HCT116 (cell line): Measurements from ENCODE around the gene PPT2. TPM values are rescaled to one million over a fixed set of nuclear protein-coding genes. Genes with fewer than 3 reads are reported as not detected.

ENCODE experiments used
- ATAC-seq: fragments of 200-7000 bp; cut with Tn5 transposase; 2 replicates; pipeline ENCODE4 v1.9.1; 2020; ENCODE audit warnings: mild to moderate bottlenecking, moderate library complexity
- BruUV-seq: library from RNA; stranded (reverse); fragments of 400-500 nt; replicated peaks from 2 replicates; lab custom pipeline; 2021; lab: Mats Ljungman, UMichigan
- CTCF ChIA-PET: fragments of 300-600 bp; sonication (Branson Sonifier 250); formaldehyde crosslinking; loops from one replicate; lab custom pipeline; 2021; ENCODE audit warnings: antibody characterized with exemption; lab: Charles Lee
- POLR2A ChIA-PET: fragments of 300-600, 350-600 bp; sonication (Branson Sonifier 250); formaldehyde crosslinking; loops from one replicate; lab custom pipeline; 2021; ENCODE audit warnings: antibody characterized with exemption; lab: Charles Lee
- RAD21 ChIA-PET, 2 experiments: fragments of 300-600 bp; sonication (Branson Sonifier 250); formaldehyde crosslinking; loops; one replicate each; lab custom pipeline; 2023; ENCODE audit warnings: low total read pairs in 2 of 2; ENCODE audit not compliant: uncharacterized antibody in 2 of 2, unreplicated experiment in 2 of 2, low non-redundant PET in 1 of 2; lab: Charles Lee
- DNase-seq: peaks from one replicate; pipeline ENCODE4 v3.0.0-alpha.2; 2010; ENCODE audit warnings: low read depth, low spot score
- H2AFZ ChIP-seq: fragments of 200-600 bp; shearing (Covaris generic), sonication (generic); 2 replicates; pipeline ENCODE4 v1.6.1; 2017; ENCODE audit warnings: low read depth, mixed run types, mixed read lengths, antibody characterized with exemption, low read length; ENCODE audit not compliant: poor library complexity, severe bottlenecking
- H3K27ac ChIP-seq: 2 replicates; pipeline ENCODE4 v1.5.1; 2012; ENCODE audit warnings: low read depth, low read length
- H3K27me3 ChIP-seq: fragments of 200-600 bp; sonication (generic); 2 replicates; pipeline ENCODE4 v1.6.1; 2016; ENCODE audit warnings: mixed run types, low read length, mixed read lengths; ENCODE audit not compliant: insufficient read depth
- H3K36me3 ChIP-seq, 2 experiments: fragments of 200-500 bp in 1 of 2; fragments of 200-600 bp in 1 of 2; sonication (Bioruptor generic) in 1 of 2; sonication (generic) in 1 of 2; 2 replicates each; pipeline versions ENCODE4 v1.5.1 to v1.6.1; 2014 to 2016; ENCODE audit warnings: low read length in 2 of 2, inconsistent platforms in 1 of 2, mixed read lengths in 1 of 2, mixed run types in 1 of 2; ENCODE audit not compliant: insufficient read depth in 2 of 2, control insufficient read depth in 1 of 2
- H3K4me1 ChIP-seq, 2 experiments: fragments of 200-600 bp in 1 of 2; sonication (generic) in 1 of 2; 2 replicates each; pipeline versions ENCODE4 v1.5.1 to v1.6.1; 2012 to 2017; ENCODE audit warnings: low read length in 2 of 2, inconsistent platforms in 1 of 2, mild to moderate bottlenecking in 1 of 2, mixed read lengths in 1 of 2, mixed run types in 1 of 2, moderate library complexity in 1 of 2; ENCODE audit not compliant: insufficient read depth in 2 of 2, control insufficient read depth in 1 of 2
- H3K4me2 ChIP-seq: fragments of 200-600 bp; sonication (generic); 2 replicates; pipeline ENCODE4 v1.6.1; 2017; ENCODE audit warnings: mixed run types, low read length, mixed read lengths
- H3K4me3 ChIP-seq, 2 experiments: fragments of 200-600 bp in 1 of 2; sonication (generic) in 1 of 2; replicated peaks in 1 of 2; 2 replicates each; pipeline ENCODE4 v1.5.1; 2011 to 2016; ENCODE audit warnings: low read length in 2 of 2, control low read depth in 1 of 2, low read depth in 1 of 2, mild to moderate bottlenecking in 1 of 2, mixed read lengths in 1 of 2, mixed run types in 1 of 2
- H3K79me2 ChIP-seq: fragments of 200-600 bp; sonication (generic); 2 replicates; pipeline ENCODE4 v1.6.1; 2017; ENCODE audit warnings: mild to moderate bottlenecking, mixed run types, low read length, moderate library complexity, mixed read lengths; ENCODE audit not compliant: insufficient read depth
- H3K9ac ChIP-seq: fragments of 200-600 bp; sonication (generic); 2 replicates; pipeline ENCODE4 v1.6.1; 2016; ENCODE audit warnings: low read length, mixed read lengths
- H3K9me2 ChIP-seq: fragments of 200-600 bp; sonication (generic), shearing (Covaris generic); 2 replicates; pipeline ENCODE4 v1.6.1; 2017; ENCODE audit warnings: mixed run types, mild to moderate bottlenecking, moderate library complexity; ENCODE audit not compliant: insufficient read depth
- H3K9me3 ChIP-seq, 2 experiments: fragments of 200-500 bp in 1 of 2; fragments of 200-600 bp in 1 of 2; sonication (Bioruptor generic) in 1 of 2; sonication (generic) in 1 of 2; 2 replicates each; pipeline ENCODE4 v1.6.1; 2014 to 2017; ENCODE audit warnings: low read length in 2 of 2, mixed read lengths in 2 of 2, inconsistent platforms in 1 of 2, low read depth in 1 of 2, mild to moderate bottlenecking in 1 of 2, mixed run types in 1 of 2, moderate library complexity in 1 of 2; ENCODE audit not compliant: control insufficient read depth in 1 of 2, insufficient read depth in 1 of 2
- H4K20me1 ChIP-seq: fragments of 200-600 bp; sonication (generic), shearing (Covaris generic); 2 replicates; pipeline ENCODE4 v1.6.1; 2017; ENCODE audit warnings: mixed run types, mild to moderate bottlenecking, moderate library complexity; ENCODE audit not compliant: insufficient read depth
- CTCF ChIP-seq, 3 experiments: fragments of 200-600 bp in 1 of 3; sonication (generic) in 1 of 3; IDR thresholded peaks in 2 of 3; conservative IDR thresholded peaks in 1 of 3; 2 replicates each; pipeline ENCODE4 v1.5.1; 2012 to 2017; ENCODE audit warnings: low read depth in 2 of 3, low read length in 2 of 3, antibody characterized with exemption in 1 of 3, borderline replicate concordance in 1 of 3, control low read depth in 1 of 3, mild to moderate bottlenecking in 1 of 3, mixed read lengths in 1 of 3, mixed run types in 1 of 3, moderate library complexity in 1 of 3; ENCODE audit not compliant: insufficient read depth in 1 of 3
- JUND ChIP-seq: IDR thresholded peaks from 2 replicates; pipeline ENCODE4 v1.6.1; 2012
- RAD21 ChIP-seq: IDR thresholded peaks from 2 replicates; pipeline ENCODE4 v1.6.1; 2012; ENCODE audit warnings: low read depth, mild to moderate bottlenecking
- REST ChIP-seq: IDR thresholded peaks from 2 replicates; pipeline ENCODE4 v1.6.1; 2012; ENCODE audit warnings: low read depth
- TCF7L2 ChIP-seq: IDR thresholded peaks from 2 replicates; pipeline ENCODE4 v1.7.0; 2011; ENCODE audit warnings: borderline replicate concordance, inconsistent platforms; ENCODE audit not compliant: insufficient read depth, insufficient read length; ENCODE audit errors: extremely low read depth
- intact Hi-C: fragments of 100-400 bp; cut with micrococcal nuclease; formaldehyde crosslinking; loops from 2 replicates; pipeline ENCODE4 v1.10.0; 2022
- total RNA-seq: library from RNA; stranded (reverse); gene quantifications from one replicate; pipeline ENCODE4 v1.2.1, GENCODE V29; 2021; ENCODE audit not compliant: unreplicated experiment

PPT2 gene
- total RNA-seq, 1 experiment from 2014 or later, result 21.0 TPM

GRCh38 chr6:32171234-32171633 is 17.3 kb downstream of the PPT2 start:
- TF ChIP-seq RAD21 (no peak), CTCF (IDR thresholded peaks at IDR 0.05 in 2 of 3, conservative IDR thresholded peaks at IDR 0.05 in 1 of 3; ENCODE audit: borderline replicate concordance in 1 of 3, insufficient read depth in 1 of 3, low read depth in 2 of 3, low read length in 2 of 3) (no peak), JUND (no peak), TCF7L2 (no peak)
- Histone ChIP-seq H3K36me3 (peaks cover 4 to 15% of the 10 kb centered on the region in 2 experiments; a peak in 3 of 4 replicates), H3K27me3 (no peaks in the 10 kb centered on the region), H3K9ac (no peak overlapping the region), H3K4me2 (no peak overlapping the region), H4K20me1 (no peaks in the 10 kb centered on the region), H3K27ac (no peak overlapping the region), H3K79me2 (peaks cover 17% of the 10 kb centered on the region), H3K4me3 (no peak overlapping the region), H2AFZ (no peak overlapping the region), H3K9me3 (no peaks in the 10 kb centered on the region), H3K9me2 (no peaks in the 10 kb centered on the region), H3K4me1 (peaks cover 7 to 24% of the 10 kb centered on the region in 2 experiments)
- ChIA-PET POLR2A (no interaction called here), RAD21 (no interaction called here), CTCF (no interaction called here)
- intact Hi-C loops, result no loop called here
- ATAC-seq (no peak), DNase-seq (no peak)
- no TSS peak for BruUV-seq

GRCh38 chr6:32173051-32173727 is 19.2 kb downstream of the PPT2 start:
- DNase-seq (no peak), ATAC-seq (no peak)
- peak overlapping the region; percentile 36 for H3K4me2 ChIP-seq
- no peaks in the 10 kb centered on the region for H4K20me1 ChIP-seq
- no peak for TF ChIP-seq REST
- no peaks in the 10 kb centered on the region for H3K9me3 ChIP-seq
- peaks cover 0 to 15% of the 10 kb centered on the region in 2 experiments; a peak in 3 of 4 replicates for H3K36me3 ChIP-seq
- H3K27ac ChIP-seq, result no peak overlapping the region
- no peak overlapping the region for H2AFZ ChIP-seq
- peaks cover 17% of the 10 kb centered on the region for H3K79me2 ChIP-seq
- no peaks in the 10 kb centered on the region for H3K27me3 ChIP-seq
- ChIA-PET CTCF (no interaction called here), RAD21 (no interaction called here), POLR2A (no interaction called here)
- intact Hi-C loops, result no loop called here
- peaks cover 20 to 42% of the 10 kb centered on the region in 2 experiments for H3K4me1 ChIP-seq
- BruUV-seq, result no TSS peak
- H3K4me3 ChIP-seq, result no peak overlapping the region
- H3K9me2 ChIP-seq, result no peaks in the 10 kb centered on the region
- no peak overlapping the region for H3K9ac ChIP-seq
